Fibroblast of lung (primary cell): ENCODE results near the gene TMEM255B. TPM values are rescaled to one million over a fixed set of nuclear protein-coding genes. Genes with fewer than 3 reads are reported as not detected.

Experiments
- DNase-seq, 2 donors: peaks; one replicate each; pipeline versions ENCODE4 v3.0.0 to v3.0.0-alpha.2; 2010; ENCODE audit warnings: low read depth in 2 of 2
- H2AFZ ChIP-seq: 2 replicates; pipeline ENCODE4 v1.5.1; 2012; ENCODE audit warnings: low read length, control low read depth, inconsistent platforms
- H3K27ac ChIP-seq: 2 replicates; pipeline ENCODE4 v1.5.1; 2011; ENCODE audit warnings: low read length, control low read depth; ENCODE audit not compliant: insufficient read depth
- H3K27me3 ChIP-seq: 2 replicates; pipeline ENCODE4 v1.5.1; 2011; ENCODE audit warnings: mild to moderate bottlenecking, low read length; ENCODE audit not compliant: control insufficient read depth, insufficient read depth
- H3K36me3 ChIP-seq: 2 replicates; pipeline ENCODE4 v1.5.1; 2011; ENCODE audit warnings: low read length; ENCODE audit not compliant: control insufficient read depth, insufficient read depth
- H3K4me1 ChIP-seq: 2 replicates; pipeline ENCODE4 v1.5.1; 2011; ENCODE audit warnings: low read length; ENCODE audit not compliant: control insufficient read depth, insufficient read depth; ENCODE audit errors: extremely low read depth
- H3K4me2 ChIP-seq: 2 replicates; pipeline ENCODE4 v1.5.1; 2011; ENCODE audit warnings: low read length, control low read depth; ENCODE audit not compliant: insufficient read depth; ENCODE audit errors: extremely low read depth
- H3K4me3 ChIP-seq, 4 experiments: fragments of 200-600 bp in 1 of 4; sonication (generic) in 1 of 4; replicated peaks in 1 of 4; 2 replicates each; pipeline ENCODE4 v1.5.1; 2011 to 2016; ENCODE audit warnings: low read length in 4 of 4, low read depth in 3 of 4, mild to moderate bottlenecking in 3 of 4, control low read depth in 2 of 4, inconsistent platforms in 1 of 4, mixed read lengths in 1 of 4; ENCODE audit not compliant: insufficient read depth in 1 of 4; ENCODE audit errors: control extremely low read depth in 1 of 4
- H3K79me2 ChIP-seq: 2 replicates; pipeline ENCODE4 v1.5.1; 2012; ENCODE audit warnings: mild to moderate bottlenecking, low read length, inconsistent platforms; ENCODE audit not compliant: control insufficient read depth, insufficient read depth
- H3K9ac ChIP-seq: 2 replicates; pipeline ENCODE4 v1.5.1; 2011; ENCODE audit warnings: mild to moderate bottlenecking, low read length, control low read depth; ENCODE audit not compliant: insufficient read depth
- H3K9me3 ChIP-seq: 2 replicates; pipeline ENCODE4 v1.5.1; 2012; ENCODE audit warnings: low read depth, low read length; ENCODE audit not compliant: control insufficient read depth, insufficient read depth
- H4K20me1 ChIP-seq: 2 replicates; pipeline ENCODE4 v1.5.1; 2011; ENCODE audit warnings: low read length; ENCODE audit not compliant: control insufficient read depth, insufficient read depth; ENCODE audit errors: extremely low read depth
- EZH2 ChIP-seq: IDR thresholded peaks from 2 replicates; pipeline ENCODE4 v1.5.1; 2012; ENCODE audit warnings: low read length, control low read depth, mild to moderate bottlenecking; ENCODE audit errors: missing control alignments
- polyA plus RNA-seq, 2 donors: library from polyadenylated mRNA; depleted of rRNA in 1 of 2; stranded (reverse) in 1 of 2; unstranded in 1 of 2; fragments of >200 nt; gene quantifications; 2 replicates each; pipeline ENCODE4 v1.2.1, GENCODE V29; 2011 to 2012; ENCODE audit warnings: missing spikeins in 1 of 2
- total RNA-seq: library from RNA; depleted of rRNA; stranded (reverse); fragments of >200 nt; gene quantifications from 2 replicates; pipeline ENCODE4 v1.2.1, GENCODE V29; 2014
- TF ChIP-seq, protein P1 (sequence below), 2 donors: IDR thresholded peaks in 1 of 2; conservative IDR thresholded peaks in 1 of 2; 1 replicate in 1 of 2; 2 replicates in 1 of 2; pipeline ENCODE4 v1.5.1; 2011 to 2012; ENCODE audit warnings: low read length in 2 of 2, control low read depth in 1 of 2, inconsistent platforms in 1 of 2, low read depth in 1 of 2, mild to moderate bottlenecking in 1 of 2

Gene TMEM255B
- total and polyA plus RNA-seq, 2 donors (not counting 1 experiment from before 2014, with no cell fraction given): 2.4 to 10.4 TPM

DNA sequence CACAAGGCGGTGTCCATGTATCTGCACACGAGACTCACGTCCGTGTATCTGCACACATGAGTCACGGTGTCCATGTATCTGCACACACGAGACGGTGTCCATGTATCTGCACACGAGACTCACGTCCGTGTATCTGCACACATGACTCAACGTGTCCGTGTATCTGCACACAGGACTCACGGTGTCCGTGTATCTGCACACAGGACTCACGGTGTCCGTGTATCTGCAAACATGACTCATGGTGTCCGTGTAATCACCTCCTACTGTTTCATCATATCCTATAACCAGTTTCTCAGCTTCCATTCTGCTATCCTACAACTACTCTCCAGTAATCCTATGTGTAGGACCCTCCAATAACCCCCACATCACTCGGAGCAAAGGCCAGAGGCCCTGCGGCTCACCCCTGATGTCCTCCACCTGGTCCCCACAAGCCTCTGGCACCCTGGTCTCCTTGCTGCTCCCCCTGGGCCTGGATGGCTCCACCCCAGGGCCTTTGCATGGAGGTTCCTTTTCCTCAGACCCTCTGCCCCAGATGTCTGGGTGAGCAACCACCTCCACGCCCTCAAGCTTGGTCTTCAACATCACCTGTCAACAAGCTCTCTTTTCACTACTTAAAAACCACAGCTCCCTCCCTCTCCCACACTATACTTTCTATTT, 2.5 kb upstream of the TMEM255B start:
- H4K20me1 ChIP-seq: no peaks in the 10 kb centered on the region
- H2AFZ ChIP-seq: no peak overlapping the region
- no peak overlapping the region for H3K27ac ChIP-seq
- H3K4me3 ChIP-seq: no peak overlapping the region
- no peak overlapping the region for H3K4me2 ChIP-seq
- H3K36me3 ChIP-seq: no peaks in the 10 kb centered on the region
- DNase-seq: no peak
- H3K9ac ChIP-seq: no peak overlapping the region
- peaks cover 3% of the 10 kb centered on the region for H3K27me3 ChIP-seq
- H3K4me1 ChIP-seq: no peaks in the 10 kb centered on the region
- TF ChIP-seq, protein P1, sequence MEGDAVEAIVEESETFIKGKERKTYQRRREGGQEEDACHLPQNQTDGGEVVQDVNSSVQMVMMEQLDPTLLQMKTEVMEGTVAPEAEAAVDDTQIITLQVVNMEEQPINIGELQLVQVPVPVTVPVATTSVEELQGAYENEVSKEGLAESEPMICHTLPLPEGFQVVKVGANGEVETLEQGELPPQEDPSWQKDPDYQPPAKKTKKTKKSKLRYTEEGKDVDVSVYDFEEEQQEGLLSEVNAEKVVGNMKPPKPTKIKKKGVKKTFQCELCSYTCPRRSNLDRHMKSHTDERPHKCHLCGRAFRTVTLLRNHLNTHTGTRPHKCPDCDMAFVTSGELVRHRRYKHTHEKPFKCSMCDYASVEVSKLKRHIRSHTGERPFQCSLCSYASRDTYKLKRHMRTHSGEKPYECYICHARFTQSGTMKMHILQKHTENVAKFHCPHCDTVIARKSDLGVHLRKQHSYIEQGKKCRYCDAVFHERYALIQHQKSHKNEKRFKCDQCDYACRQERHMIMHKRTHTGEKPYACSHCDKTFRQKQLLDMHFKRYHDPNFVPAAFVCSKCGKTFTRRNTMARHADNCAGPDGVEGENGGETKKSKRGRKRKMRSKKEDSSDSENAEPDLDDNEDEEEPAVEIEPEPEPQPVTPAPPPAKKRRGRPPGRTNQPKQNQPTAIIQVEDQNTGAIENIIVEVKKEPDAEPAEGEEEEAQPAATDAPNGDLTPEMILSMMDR (conservative IDR thresholded peaks at IDR 0.05 in 1 of 2, IDR thresholded peaks at IDR 0.05 in 1 of 2; ENCODE audit: low read depth in 1 of 2, low read length in 2 of 2): no peak
- no peak for TF ChIP-seq EZH2
- H3K9me3 ChIP-seq: no peaks in the 10 kb centered on the region
- no peaks in the 10 kb centered on the region for H3K79me2 ChIP-seq

DNA sequence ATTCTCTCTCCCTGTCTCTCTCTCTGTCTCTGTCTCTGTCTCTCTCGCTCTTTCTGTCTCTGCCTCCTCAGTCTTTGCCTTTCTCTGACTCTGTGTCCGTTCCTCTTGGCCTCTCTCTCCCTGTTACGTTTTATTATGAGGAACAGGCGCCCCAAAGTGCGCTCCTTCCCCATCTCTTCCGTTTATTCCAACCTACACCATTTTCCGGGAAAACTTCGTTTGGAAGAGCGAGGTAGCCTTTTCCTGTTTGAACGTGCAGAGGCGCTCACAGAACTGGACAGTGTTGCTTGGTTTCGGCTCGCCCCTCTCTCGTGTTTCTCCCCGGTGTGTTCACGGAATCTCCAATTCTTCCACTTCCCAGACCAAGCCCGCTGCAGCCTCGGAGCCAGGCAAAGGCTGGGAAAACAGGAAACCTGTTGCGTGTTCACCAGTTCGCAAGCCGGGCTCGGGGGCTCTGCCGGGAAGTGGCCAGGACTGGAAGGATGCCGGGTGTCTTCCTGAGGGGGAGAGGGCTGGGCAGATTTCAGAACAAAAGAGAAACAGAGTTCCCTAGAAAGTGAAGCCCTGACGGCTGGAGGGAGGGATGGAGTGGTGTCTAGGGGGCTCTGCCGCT, 605 bp downstream of the TMEM255B start:
- TF ChIP-seq EZH2: peak; percentile 11
- TF ChIP-seq, protein P1 (conservative IDR thresholded peaks at IDR 0.05 in 1 of 2, IDR thresholded peaks at IDR 0.05 in 1 of 2; ENCODE audit: low read depth in 1 of 2, low read length in 2 of 2): no peak
- H3K9ac ChIP-seq: peak overlapping the region; percentile 40
- H3K4me1 ChIP-seq: no peaks in the 10 kb centered on the region
- H4K20me1 ChIP-seq: no peaks in the 10 kb centered on the region
- peaks cover 3% of the 10 kb centered on the region for H3K27me3 ChIP-seq
- H3K36me3 ChIP-seq: no peaks in the 10 kb centered on the region
- H3K9me3 ChIP-seq: no peaks in the 10 kb centered on the region
- H3K4me3 ChIP-seq: peak overlapping the region; percentile 62 to 82 (median 72)
- peak in 1 of 2 donors; percentile 26 for DNase-seq
- H3K79me2 ChIP-seq: no peaks in the 10 kb centered on the region
- H2AFZ ChIP-seq: peak overlapping the region; percentile 88
- peak overlapping the region; percentile 98 for H3K4me2 ChIP-seq
- no peak overlapping the region for H3K27ac ChIP-seq

DNA sequence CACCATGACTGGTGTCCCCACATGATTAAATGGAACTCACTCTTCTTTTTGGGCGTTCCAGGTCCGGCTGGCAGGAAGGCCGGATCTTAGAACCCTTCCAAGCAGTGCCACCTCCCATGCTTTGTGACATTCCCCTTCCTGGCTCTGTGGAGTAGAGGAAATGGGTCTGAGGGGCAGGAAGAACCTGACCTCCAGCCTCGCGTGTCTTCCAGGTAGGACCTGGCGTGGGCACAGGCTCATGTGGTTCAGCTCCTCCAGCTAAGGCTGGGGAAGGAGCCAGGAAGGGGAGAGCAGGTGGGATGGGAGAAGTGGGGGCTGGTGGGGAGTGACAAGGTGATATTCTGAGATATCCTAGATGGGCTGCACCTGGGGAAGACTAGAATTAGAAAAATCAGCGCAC, 2.1 kb downstream of the TMEM255B start:
- Histone ChIP-seq H3K4me3 (no peak overlapping the region), H3K4me1 (no peaks in the 10 kb centered on the region), H4K20me1 (no peaks in the 10 kb centered on the region), H3K27ac (no peak overlapping the region), H3K9ac (no peak overlapping the region), H3K79me2 (no peaks in the 10 kb centered on the region), H3K9me3 (no peaks in the 10 kb centered on the region), H3K27me3 (peaks cover 3% of the 10 kb centered on the region), H2AFZ (no peak overlapping the region), H3K36me3 (no peaks in the 10 kb centered on the region), H3K4me2 (no peak overlapping the region)
- no peak for DNase-seq
- TF ChIP-seq EZH2: no peak
- TF ChIP-seq, protein P1 (conservative IDR thresholded peaks at IDR 0.05 in 1 of 2, IDR thresholded peaks at IDR 0.05 in 1 of 2; ENCODE audit: low read depth in 1 of 2, low read length in 2 of 2): no peak
